ENCODE results near the gene ZMYM4.

ZMYM4 gene

DNA sequence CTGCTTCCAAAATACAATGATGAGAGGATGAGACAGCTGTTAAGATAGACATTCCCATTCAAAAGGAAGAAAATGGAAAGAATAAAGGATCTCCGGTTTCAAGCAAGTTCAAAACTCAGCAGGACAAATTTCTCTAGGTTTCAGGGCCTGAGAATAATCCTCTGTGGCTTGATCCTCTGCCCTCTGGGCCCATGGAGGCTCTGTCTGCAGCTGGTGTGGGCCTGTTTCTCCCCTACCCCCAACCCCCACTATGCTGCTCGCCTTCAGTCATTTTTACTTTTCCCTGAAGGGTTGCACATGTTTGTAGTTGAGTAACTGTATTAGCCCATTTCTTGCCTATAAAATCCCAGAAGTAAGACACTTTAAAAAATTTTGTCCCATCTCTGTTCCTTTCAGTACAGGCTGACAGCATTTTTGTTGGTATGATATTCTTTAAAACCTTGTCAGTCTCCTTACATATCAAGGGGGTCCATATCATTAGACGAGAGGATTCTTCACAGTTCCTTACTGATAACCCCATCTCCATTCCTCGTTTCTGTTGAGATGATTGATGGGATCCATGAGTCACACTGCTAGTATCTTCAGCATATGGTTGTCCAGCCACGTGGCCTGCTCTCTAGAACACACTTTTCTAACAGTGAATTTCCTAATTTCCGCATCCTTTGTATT lies 10.5 kb downstream of the ZMYM4 start:
- no peak for DNase-seq

DNA sequence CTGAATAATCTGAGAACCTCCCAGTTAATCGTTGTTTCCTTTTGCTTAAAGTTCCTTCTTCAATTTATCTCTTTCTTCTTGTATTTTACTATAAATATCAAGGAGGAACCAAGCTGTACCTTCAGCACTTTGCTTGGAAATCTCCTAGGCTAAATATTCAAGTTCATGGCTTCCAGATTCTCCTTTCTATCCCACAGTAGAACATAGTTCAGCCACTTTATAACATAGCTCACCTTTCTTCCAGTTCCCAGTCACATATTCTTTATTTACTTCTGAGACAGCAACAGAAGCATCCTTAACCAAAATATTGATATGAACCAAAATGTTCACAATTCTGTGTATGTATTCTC lies 11.0 kb downstream of the ZMYM4 start:
- DNase-seq, result no peak

DNA sequence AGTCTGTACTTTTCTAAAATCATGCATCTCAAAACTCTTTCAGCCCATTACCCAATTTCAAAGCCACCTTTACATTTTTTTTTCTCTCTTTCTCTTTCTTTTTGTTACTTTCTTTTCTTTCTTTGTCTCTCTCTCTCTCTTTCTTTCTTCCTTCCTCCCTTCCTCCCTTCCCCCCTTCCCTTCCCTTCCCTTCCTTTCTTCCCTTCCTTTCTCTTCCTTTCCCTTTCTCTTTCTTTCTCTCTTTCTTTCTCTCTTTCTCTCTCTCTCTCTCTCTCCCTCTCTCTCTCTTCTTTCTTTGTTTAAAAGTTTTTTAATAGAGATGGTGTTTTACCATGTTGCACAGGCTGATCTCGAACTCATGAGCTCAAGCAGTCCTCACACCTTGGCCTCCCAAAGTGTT lies 11.5 kb downstream of the ZMYM4 start:
- no peak for DNase-seq

DNA sequence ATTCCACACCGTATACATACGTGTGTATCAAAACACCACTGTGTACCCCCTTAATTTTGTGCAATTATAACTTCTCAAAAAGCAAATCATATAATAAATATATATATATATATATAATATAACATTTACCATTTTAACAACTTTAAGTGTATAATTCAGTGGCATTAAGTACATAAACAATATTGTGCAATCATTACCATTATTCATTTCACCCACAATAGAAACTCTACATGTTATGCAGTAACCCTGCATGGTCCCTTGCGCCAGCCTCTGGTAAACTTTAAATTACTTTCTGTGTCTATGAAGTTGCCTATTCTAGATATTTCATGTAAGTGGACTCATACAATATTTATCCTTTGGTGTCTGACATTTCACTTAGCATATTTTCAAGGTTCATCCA lies 13.1 kb downstream of the ZMYM4 start:
- DNase-seq, result no peak

DNA sequence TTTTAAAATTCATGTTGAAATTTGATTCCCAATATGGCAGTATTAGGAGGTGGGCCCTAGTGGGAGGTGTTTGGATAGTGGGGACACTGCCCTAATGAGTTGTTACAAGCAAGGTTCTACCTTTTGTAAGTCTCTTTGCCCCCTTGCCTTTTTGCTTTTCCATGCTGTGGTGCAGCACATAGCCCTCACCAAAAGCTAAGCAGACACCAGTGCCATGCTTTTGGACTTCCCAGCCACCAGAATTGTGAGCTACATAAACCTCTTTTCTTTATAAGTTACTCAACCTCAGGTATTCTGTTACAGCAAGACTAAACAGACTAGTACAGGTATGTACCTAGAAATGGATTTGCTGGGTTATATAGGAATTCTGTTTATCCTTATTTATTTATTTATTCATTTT lies 13.7 kb downstream of the ZMYM4 start:
- DNase-seq, result no peak

DNA sequence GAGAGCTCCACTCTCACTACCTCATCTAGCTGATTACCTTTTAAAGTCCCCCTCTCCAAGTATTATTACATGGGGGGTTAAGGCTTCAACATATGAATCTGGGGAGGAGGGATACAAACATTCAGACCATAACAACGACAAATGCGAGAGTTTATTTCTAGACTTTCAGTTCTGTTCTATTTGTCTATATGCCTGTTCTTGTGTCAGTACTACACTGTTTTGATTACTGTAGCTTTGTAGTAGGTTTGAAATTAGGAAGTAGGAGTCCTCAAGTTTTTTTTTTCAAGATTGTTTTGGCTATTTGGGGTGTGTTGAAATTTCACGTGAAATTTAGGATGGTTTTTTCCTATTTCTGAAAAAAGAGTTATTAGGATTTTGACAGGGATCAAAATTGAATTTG lies 16.3 kb downstream of the ZMYM4 start:
- no peak for DNase-seq

DNA sequence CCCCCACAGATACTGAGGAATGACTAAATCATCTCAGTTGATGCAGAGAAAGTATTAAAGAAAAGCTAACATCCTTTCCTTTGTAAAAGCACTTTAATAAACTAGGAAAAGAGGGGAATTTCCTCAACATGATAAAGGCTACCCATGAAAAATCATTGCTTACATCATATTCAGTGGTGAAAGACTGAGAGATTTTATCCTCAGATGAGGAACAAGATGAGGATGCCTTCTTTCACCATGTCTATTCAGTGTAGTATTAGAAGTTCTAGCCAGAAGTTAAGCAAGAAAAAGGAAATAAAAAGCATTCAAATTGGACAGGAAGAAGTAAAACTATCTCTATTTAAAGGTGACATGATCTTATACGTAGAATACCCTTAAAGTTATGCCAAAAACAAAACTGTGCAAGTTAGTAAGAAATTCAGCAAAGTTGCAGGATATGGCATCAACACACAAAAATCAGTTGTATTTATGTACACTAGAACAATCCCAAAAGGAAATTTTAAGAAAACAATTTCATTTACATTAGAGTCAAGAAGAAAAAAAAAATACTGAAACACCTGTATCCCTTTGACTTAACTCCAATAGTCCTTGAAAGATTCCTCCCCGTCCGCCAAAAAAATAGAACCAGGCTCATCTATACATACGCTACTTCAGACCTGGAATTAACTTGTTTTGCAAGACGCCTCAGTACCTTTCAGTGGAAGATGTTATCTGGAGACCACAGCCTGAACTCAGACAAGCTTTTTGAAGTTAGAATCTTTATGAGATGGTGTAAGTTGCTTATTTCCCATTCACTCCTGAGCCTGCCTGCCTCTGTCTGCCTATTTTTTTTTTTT lies 17.5 kb downstream of the ZMYM4 start:
- no peak for DNase-seq

DNA sequence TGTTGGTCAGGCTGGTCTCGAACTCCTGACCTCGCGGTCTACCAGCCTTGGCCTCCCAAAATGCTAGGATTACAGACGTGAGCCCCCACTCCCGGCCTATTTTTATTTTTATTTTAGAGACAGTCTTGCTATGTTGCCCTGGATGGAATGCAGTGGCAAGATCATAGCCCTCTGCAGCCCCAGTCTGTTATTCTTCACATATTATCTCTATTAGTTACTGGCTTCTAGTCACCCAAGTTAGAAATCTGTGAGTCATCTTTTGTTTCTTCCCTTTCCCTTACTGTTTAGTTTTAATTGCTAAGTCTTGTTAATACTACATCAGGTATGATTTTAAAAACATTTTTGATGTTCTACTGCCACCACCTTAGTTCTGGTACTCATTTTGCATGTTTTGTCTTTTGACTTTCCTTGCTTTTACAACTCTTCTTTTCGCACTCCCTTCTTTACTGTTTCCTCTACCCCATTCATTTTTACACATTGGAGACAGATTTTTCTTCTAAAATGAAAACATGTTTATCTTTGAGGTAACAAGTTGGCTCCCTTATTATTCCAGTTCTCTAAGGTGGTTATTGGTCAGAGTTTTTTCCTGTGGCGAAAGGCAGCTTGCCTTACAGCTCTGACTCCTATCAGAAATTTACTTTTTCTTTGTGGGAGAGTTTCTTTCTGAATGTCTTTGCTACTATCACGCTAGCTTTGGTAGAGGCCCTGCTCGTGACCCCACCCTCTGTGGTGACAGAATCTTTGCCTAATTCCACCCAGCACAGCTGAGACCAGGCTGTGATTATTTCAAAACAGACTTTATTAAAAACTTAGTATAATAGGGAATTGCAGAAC lies 19.5 kb downstream of the ZMYM4 start:
- DNase-seq, result peak; percentile 77

DNA sequence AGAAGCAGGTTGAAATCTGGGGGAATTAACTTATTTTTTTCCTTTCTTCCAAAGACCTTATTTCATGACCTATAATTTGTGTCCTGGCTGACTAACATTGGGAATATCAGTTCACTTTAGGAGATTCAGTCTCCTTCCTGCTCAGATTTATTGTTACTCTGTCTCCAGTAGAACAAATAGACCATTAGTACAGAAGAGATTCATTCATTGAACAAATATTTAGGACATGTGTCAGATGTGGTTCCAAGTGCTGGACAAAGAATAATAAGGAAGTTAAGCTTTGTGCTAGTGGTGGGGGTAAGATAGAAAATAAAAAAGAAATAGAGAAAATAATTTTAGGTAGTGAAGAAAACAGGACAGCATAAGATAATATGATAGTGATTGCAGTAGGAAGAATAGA lies 20.3 kb downstream of the ZMYM4 start:
- DNase-seq, result peak; percentile 54

DNA sequence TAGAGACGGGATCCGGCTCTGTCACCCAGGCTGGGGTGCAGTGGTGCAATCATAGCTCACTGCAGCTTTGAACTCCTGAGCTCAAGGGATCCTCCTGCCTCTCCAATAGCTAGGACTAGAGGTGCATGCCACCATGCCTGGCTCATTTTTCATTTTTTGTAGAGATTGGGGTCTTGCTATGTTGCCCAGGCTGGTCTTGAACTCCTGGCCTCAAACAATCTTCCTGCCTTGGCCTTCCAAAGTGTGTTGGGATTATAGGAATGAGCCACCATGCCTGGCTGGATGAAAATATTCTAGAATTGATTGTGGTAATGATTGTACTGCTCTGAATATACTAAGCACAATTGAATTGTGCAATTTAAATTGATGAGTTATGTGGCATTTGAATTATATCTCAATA lies 21.9 kb downstream of the ZMYM4 start:
- DNase-seq, result no peak

DNA sequence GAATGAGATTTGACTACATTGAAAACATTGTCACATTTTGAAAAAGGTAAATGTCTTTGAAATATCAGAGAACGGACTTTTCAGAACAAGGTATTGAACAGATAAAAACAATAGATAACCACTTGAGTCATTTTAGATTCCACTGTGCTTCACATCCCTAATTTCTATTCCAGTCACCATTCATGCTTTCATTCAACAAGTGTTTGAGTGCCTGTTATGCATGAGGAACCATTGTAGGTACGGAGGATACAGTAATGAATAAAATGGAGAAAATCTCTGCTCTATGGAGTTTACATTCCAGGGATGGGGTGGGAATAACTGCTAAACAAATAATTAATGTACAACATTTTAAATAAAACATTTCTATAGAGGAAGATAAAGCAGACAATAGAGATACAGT lies 26.3 kb downstream of the ZMYM4 start:
- DNase-seq, result no peak

DNA sequence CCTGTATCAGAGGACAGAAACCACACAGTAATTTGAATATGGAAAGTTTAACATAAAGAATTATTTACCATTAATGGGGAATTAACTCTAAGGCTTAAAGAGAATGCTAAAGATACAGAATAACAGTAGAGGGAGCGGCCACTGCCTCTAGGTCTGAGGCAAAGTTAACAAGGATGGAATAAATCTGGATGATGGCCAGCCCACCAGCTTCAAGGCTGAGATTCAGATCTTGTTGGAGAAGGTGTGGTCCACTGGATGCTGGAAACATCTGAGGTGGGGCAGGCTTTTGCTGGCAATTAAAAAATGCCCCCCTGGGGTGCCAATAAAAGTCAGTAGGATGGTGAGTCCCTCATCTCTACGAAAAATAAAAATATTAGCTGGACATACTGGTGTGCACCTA lies 29.4 kb downstream of the ZMYM4 start:
- no peak for DNase-seq

DNA sequence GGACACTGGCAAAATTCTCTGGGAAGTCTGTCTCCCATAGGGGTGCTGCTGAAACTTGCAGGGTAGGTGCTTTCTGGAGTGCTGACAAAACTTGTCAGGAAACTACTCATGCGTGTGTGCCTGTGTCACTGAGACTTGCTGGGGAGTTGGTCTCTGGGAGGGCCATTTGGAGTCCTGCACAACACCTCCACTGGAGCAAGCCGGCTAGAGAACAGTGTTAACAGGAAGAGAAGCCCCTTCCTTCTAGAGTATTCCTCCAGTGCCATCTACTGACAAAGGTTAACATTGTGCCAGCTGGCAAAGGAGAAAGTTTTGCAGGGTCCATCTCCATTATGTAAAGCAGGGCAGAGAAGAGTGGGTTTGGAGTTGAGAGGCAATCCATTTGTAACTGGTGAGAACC lies 30.0 kb downstream of the ZMYM4 start:
- peak; percentile 42 for DNase-seq

DNA sequence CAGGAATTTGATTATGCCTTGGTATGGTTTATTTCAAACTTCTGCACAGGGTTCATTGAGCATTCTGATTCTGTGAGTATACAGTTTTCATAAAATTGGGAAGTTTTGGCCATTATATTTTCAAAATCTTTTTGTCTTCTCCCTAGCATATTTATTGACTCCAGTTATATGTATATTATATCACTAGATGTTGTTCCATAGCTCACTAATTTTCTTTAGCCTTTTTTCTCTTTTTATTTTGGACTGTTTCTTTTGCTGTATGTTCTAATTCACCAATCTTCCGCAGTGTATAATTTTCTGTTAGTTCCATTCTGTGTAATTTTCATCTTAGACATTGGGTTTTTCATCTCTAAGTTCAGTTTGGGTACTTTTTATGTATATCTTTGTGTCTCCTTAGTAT lies 31.9 kb downstream of the ZMYM4 start:
- DNase-seq, result no peak

DNA sequence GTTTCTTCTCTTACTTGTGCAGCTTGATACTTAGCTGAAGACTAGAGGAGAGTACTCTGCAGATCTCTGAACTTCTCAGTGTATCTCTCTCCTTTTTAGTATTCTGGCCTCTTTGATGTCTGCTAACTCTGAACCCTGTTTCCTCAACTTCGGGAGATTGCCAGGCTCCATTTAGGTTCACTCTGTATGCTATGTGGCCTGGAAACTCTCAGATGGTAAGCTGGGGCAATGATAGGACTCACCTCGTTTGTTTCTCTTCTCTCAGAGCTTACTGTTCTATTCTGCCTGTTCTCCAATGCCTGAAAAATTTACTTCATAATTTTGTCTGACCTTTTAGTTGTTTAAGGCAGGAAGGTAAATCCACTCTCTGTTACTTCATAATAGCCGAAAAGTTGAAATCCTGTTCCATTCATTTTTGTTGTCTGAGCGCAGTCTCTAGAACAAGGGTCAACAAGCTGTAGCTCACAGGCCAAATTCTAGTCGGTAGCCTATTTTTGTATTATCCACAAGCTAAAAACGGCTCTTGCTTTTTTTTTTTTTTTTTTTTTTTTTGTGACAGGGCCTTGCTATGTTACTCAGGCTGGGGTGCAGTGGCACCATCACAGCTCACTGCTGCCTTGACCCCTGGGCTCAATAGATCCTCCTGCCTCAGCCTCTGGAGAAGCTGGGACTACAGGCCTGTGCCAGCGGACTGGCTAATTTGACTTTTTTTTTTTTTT lies 33.3 kb downstream of the ZMYM4 start:
- DNase-seq, result no peak

DNA sequence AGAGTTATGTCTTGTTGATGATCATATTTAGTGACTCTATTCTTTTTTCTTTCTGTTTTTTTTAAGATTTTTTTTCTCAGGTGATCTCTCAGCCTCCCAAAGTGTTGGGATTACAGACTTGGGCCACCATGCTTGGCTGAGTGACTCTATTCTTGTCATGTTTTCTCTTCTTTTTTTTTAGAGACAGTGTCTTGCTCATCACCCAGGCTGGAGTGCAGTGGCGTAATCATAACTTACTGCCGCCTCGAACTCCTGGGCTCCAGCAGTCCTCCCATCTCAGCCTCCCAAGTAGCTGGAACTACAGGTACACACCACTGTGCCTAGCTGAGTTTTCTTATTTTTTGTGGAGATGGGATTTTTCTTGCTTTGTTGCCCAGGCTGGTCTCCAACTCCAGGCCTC lies 36.9 kb downstream of the ZMYM4 start:
- no peak for DNase-seq

DNA sequence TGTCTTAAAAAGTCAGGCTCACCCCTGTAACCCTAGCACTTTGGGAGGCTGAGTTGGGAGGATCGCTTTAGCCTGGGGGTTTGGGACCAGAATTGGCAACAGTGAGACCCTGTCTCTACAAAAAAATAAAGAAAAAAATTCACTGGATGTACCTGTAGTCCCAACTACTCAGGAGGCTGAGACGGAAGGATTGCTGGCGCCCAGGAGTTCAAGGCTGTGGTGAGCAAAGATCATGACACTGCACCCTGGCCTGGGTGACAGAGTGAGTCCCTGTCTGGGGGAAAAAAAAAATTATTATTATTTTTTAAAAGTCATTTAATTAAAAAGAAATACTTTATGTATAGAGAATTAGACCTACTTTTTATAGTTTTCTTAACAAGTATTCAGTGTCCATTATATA lies 47.1 kb downstream of the ZMYM4 start:
- no peak for DNase-seq

DNA sequence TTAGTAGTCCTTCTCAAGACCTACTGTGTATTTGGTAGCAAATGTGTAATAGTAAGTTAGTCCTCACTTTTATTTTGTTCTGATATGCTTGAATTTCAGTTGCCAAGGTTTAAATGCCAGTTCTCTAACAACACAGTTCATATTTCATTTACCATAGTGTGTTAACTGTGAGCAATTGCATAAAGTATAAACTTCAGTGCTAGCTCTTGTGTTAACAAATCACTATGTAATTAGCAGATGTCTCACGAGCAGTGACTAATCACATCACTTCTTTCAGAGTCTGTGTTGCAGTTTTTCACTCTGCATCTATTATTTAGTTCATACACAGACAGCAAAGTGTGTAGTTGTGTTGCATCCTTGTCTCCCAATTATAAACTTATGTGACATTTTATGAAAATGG lies 47.8 kb downstream of the ZMYM4 start:
- no peak for DNase-seq

DNA sequence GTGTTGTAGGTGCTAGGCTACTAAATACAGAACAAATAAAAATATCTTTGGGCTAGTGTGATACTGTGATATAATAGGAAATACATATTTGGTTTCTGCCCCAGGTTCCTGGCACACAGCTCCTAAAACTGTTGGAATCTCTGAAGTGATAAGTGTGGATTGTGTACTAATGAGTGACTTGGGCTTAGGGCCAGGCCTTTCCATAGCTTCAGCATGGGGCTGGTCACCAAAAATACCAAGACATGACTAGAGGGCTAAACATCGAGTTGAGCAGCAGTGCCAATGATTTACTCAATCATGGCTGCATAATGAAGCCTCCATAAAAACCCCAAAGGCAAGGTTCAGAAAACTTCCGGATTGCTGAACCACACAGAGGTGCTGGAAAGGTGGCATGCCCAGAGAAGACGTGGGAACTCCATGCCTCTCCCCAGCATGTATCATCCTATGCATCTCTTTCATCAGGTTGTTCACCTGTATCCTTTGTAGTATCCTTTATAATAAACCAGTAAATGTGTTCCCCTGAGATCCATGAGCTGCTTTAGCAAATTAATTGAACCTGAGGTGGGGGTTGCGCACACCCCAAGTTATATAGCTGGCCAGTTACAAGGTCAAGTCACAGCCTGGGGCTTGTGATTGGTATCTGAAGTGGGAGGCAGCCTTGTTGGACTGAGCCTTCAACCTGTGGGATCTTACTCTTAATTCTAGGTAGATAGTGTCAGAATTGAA lies 51.6 kb downstream of the ZMYM4 start:
- no peak for DNase-seq

DNA sequence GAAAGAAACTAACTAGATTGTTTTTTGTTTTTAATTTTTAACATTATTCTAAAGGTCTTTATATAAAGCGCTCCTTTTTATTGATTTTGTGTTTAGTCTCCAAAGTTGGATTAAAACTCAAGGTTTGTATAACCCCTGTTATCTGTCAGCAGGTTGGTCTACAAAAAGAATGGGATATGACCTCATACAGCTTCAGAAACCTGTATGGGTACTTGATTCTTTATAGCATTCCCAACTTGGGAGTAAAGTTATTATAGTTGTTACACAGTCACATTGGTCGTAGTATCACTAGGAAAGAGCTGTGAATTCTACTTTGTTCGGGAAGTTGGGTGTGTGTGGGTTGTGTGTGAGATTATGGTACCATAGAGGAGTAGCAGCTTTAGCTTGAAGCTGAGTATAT lies 52.4 kb downstream of the ZMYM4 start:
- DNase-seq, result no peak

DNA sequence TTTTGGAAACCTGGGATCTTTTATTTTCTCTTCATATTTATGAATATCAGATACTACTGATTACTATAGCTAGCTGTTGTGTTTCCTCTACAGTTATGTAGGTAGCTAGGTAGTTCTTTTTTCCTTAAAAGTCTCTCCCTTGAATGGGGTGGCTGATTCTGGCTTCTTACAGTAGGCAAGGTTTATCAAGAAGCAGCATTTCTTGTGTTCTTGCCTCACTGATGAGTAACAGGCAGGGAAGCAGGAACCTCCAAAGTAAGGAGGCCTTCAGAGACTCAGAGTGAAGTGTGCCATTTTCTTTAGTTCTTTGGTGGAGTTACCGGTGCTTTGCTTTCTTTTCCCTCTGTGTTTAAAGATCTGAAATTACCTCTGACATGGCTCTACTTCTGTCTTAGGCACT lies 56.0 kb downstream of the ZMYM4 start:
- DNase-seq, result peak; percentile 48

DNA sequence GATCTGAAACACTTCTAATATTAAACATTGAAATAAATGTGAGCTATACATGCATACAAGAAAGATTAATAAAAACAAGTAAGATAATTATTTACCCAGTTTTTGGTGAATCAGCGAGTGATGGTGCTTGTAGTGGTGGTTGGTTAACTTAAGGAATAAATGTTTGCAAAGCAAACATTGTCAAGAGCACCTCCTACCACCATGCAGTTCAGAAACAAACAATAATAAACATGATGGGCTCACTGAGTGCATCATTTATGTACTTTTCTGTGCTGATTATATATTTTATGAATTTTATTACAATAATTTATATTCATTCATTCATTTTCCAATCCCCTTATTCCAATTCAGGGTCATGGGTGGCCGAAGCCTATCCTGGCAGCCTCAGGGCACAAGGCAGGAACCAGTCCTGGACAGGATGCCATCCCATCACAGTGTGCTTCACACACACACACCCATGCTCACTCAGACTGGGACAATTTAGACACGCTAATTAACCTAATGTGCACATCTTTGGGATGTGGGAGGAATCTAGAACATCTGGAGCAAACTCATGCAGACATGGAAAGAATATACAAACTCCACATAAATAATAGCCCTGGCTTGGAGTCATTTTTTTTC lies 57.8 kb downstream of the ZMYM4 start:
- DNase-seq, result no peak

Data from HCEC 1CT (cell line).